Liver (tissue), 6 donors: ENCODE data around the gene PPP4R1. TPM values are rescaled to one million over a fixed set of nuclear protein-coding genes. Genes with fewer than 3 reads are reported as not detected.

Experiments used
- FOXA2 ChIP-seq: IDR thresholded peaks from 2 replicates; pipeline ENCODE4 v1.6.1; 2016; ENCODE audit warnings: antibody characterized with exemption
- RAD21 ChIP-seq, 2 donors: IDR thresholded peaks; 2 replicates each; pipeline ENCODE4 v1.6.1; 2016; ENCODE audit warnings: antibody characterized with exemption in 2 of 2, mild to moderate bottlenecking in 2 of 2
- SP1 ChIP-seq: IDR thresholded peaks from 2 replicates; pipeline ENCODE4 v1.6.1; 2018; ENCODE audit warnings: antibody characterized with exemption, mild to moderate bottlenecking
- polyA plus RNA-seq, 2 donors: library from polyadenylated mRNA; stranded (reverse) in 1 of 2; unstranded in 1 of 2; fragments of 200-250 nt in 1 of 2; fragments of >200 nt in 1 of 2; fragmentation: Nextera tagmentation in 1 of 2; extraction: Ambion mirVana in 1 of 2; gene quantifications; one replicate each; pipeline versions ENCODE4 v1.2.1 to v1.2.3, GENCODE V29; 2013 to 2015
- small RNA-seq: library from RNA; depleted of rRNA; stranded (forward); fragments of <200 nt; gene quantifications from one replicate; pipeline ENCODE3, GENCODE V24; 2014
- total RNA-seq, 2 donors: library from RNA; depleted of rRNA; stranded (reverse); fragments of >200 nt; gene quantifications; one replicate each; pipeline ENCODE4 v1.2.3, GENCODE V29; 2014
- TF ChIP-seq, protein P1 (sequence below): IDR thresholded peaks from 2 replicates; pipeline ENCODE4 v1.6.1; 2016; ENCODE audit warnings: antibody characterized with exemption, mild to moderate bottlenecking
- TF ChIP-seq, protein P2 (sequence below): IDR thresholded peaks from 2 replicates; pipeline ENCODE4 v1.6.1; 2016; ENCODE audit warnings: antibody characterized with exemption
- donor health status: healthy.
- donor health status: healthy.
- donor health status: healthy.

PPP4R1 gene
- total and polyA plus RNA-seq, 4 donors = 11.7 to 50.8 (median 22.8) TPM

DNA sequence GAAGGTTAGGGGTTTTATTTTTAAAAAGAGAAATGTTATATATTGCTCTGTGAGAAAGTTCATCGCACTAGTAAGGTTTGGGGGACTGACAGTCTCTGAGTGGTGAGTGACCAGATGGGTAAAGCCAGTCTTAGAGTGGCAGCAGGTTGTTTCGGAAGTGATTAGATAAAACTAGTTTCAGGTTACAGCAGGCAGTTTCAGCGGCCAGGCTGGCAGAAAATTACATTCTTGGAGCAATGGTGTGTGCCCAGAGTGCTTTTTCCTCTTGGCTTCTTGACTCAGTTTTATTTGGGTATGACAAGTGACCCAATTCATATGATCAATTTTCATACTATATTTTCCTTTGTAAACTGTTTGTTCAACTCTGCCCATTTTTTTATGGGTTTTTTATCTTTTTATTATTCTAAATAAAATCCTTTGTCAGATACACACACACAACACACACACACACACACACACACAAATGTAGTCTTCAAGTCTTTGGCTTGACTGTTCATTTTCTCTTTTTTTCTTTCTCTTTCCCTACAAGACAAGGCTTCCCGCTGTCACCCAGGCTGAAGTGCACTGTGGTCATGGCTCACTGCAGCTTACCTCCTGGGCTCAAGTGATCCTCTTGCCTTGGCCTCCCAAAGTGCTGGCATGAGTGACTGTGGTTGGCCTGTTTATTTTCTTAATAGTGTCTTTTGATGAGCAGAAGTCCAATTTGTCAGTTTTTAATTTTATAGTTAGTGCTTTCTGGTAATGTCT, 108.1 kb downstream of the PPP4R1 start (continued):
- TF ChIP-seq, protein P1, sequence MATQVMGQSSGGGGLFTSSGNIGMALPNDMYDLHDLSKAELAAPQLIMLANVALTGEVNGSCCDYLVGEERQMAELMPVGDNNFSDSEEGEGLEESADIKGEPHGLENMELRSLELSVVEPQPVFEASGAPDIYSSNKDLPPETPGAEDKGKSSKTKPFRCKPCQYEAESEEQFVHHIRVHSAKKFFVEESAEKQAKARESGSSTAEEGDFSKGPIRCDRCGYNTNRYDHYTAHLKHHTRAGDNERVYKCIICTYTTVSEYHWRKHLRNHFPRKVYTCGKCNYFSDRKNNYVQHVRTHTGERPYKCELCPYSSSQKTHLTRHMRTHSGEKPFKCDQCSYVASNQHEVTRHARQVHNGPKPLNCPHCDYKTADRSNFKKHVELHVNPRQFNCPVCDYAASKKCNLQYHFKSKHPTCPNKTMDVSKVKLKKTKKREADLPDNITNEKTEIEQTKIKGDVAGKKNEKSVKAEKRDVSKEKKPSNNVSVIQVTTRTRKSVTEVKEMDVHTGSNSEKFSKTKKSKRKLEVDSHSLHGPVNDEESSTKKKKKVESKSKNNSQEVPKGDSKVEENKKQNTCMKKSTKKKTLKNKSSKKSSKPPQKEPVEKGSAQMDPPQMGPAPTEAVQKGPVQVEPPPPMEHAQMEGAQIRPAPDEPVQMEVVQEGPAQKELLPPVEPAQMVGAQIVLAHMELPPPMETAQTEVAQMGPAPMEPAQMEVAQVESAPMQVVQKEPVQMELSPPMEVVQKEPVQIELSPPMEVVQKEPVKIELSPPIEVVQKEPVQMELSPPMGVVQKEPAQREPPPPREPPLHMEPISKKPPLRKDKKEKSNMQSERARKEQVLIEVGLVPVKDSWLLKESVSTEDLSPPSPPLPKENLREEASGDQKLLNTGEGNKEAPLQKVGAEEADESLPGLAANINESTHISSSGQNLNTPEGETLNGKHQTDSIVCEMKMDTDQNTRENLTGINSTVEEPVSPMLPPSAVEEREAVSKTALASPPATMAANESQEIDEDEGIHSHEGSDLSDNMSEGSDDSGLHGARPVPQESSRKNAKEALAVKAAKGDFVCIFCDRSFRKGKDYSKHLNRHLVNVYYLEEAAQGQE = no peak
- no peak for TF ChIP-seq SP1
- TF ChIP-seq, protein P2, sequence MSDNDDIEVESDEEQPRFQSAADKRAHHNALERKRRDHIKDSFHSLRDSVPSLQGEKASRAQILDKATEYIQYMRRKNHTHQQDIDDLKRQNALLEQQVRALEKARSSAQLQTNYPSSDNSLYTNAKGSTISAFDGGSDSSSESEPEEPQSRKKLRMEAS = no peak
- TF ChIP-seq FOXA2 = no peak
- no peak for TF ChIP-seq RAD21 (IDR thresholded peaks at IDR 0.05)

Small RNA genes lying within 50 kb of the gene (small RNA-seq; reads per million reads assigned to genes)
- not detected for gene RNU2-27P
- gene RNU6-903P = not detected

Other genes starting within 250 kb of the PPP4R1 start
- gene RALBP1, start 139.0 kb downstream of the PPP4R1 start, total RNA-seq = 10 to 100 TPM; 20.2 to 34.8 TPM
- 10 to 100 TPM; 15.6 to 21.7 TPM for gene RALBP1, start 139.0 kb downstream of the PPP4R1 start, polyA plus RNA-seq
- gene RAB31, start 93.7 kb upstream of the PPP4R1 start, total RNA-seq = 10 to 100 TPM in 1 of 2 donors, 1 to 10 TPM in 1; 7.9 to 11.6 TPM
- gene RAB31, start 93.7 kb upstream of the PPP4R1 start, polyA plus RNA-seq = 10 to 100 TPM in 1 of 2 donors, 1 to 10 TPM in 1; 3.6 to 12.8 TPM